ENCODE data around the gene DLG1. TPM values are rescaled to one million over a fixed set of nuclear protein-coding genes. Genes with fewer than 3 reads are reported as not detected.

The DLG1 gene
- total RNA-seq, 1 donor = 49.6 TPM

DNA sequence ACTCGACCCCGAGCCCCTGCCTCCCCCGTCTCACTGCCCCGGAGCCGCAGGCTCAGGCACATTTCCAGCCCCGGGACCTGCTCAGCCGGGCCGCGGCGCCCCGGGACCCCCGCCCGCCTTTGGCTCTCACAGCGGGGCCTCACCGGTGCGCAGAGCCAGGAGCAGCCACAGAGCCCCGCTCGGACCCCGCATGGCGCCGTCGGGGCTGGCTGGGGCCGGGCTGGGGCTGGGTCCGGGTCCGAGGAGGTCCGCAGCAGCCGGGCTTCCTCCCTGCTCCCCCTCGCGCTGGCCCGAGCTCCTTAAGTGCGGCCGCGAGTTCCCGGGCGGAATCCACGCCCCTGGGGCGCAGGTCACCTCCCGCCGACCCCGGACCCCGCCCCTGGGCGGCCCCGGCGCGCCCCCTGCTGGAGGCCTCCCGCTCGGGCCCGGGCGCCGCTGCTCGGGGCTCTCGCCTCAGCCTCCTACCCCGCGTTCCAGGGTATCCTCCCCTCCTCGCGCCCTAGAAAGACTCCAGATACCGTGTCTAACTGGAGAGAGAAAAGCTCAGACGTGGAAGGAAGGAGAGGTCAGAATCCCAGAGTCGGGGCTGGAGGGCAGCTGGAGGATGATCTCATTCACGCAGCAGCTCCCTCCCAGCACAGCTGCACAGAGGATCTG, 268.8 kb downstream of the DLG1 start, which contains the start of gene MELTF:
Gene MELTF (minus strand): TSS at position 307 of the 657 bp plus-strand sequence. CDS start 115 bp downstream, at position 192.
- peak; percentile 51 for TF ChIP-seq CTCF (IDR thresholded peaks at IDR 0.05; ENCODE audit: insufficient read depth, low read length)
- peak within 1 kb of the TSS; percentile 63 for H3K4me3 ChIP-seq (ENCODE audit: low read depth, low read length)
- peak; percentile 64 for DNase-seq (ENCODE audit: low read depth)

DNA sequence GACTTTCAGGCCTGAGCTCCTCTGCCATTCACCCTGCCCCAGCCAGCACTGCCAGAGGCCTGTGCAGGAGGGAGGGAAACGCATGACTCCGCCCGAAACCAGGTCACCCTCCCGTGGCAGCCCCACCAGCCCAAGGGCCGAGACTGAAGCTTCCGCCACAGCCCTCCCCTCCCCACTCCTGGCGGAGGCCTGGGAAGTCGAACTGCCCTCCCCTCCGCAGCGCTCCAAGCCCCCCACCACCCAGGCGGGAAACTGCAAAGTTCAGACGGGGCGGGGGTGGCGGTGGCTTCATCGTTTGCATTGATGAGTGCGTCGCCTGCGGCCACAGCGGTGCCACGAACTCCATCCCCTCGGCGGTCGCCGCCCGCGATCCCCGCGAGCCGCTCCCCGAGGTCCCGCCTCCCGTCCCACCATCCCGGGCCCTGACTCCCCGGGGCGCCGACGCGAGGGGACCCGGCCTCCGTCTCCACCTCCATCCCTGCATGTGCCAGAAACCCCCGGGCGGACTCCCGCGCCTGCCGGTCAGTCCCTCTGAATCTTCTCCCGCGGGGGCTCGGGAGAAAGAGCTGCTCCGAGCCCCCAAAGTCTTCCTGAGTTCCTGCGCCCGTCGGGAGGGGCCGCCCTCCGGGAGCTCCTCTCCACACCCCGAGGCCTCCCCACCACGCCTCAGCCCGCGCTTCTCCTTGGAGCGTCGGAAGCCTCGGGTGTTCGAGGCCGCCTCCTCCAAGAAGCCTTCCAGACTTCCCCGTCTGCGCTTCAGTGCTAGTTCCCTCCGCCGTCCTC, 269.5 kb downstream of the DLG1 start:
- no peak for TF ChIP-seq CTCF (IDR thresholded peaks at IDR 0.05; ENCODE audit: insufficient read depth, low read length)
- DNase-seq (ENCODE audit: low read depth) = no peak
- H3K4me3 ChIP-seq (ENCODE audit: low read depth, low read length) = peak overlapping the region; percentile 63

- no peak for TF ChIP-seq CTCF (IDR thresholded peaks at IDR 0.05; ENCODE audit: insufficient read depth, low read length)
- H3K4me3 ChIP-seq (ENCODE audit: low read depth, low read length) = peak overlapping the region; percentile 63
- no peak for DNase-seq (ENCODE audit: low read depth)
Observed at GRCh38 chr3:197027896-197028727, 270.3 kb downstream of the DLG1 start.

- no peak for DNase-seq (ENCODE audit: low read depth)
- no peak for TF ChIP-seq CTCF (IDR thresholded peaks at IDR 0.05; ENCODE audit: insufficient read depth, low read length)
- no peak overlapping the region for H3K4me3 ChIP-seq (ENCODE audit: low read depth, low read length)
Observed at GRCh38 chr3:197027151-197027895, 271.1 kb downstream of the DLG1 start.

DNA sequence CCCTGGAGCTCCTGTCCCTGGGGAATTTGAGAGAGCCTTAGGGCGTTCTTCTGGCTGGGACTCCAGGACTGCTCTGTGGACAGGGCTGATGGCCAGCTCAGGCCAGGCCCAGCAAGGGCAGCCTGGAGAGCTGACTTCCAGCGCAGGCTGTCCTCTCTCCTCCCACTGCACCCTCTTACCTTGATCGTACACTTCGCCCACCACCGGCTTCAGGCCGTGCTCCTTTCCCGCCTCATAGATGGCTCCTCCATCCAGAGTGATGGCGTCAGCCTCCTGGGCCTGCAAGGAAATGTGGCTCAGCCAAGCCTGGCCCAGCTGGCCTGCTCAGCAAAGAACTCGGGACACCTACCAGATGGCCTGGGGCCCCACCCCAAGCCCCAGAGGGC, 271.9 kb downstream of the DLG1 start:
- no peak overlapping the region for H3K4me3 ChIP-seq (ENCODE audit: low read depth, low read length)
- no peak for DNase-seq (ENCODE audit: low read depth)
- no peak for TF ChIP-seq CTCF (IDR thresholded peaks at IDR 0.05; ENCODE audit: insufficient read depth, low read length)
